Uterus (tissue), 2 donors: ENCODE data around the gene ZNF121.

ENCODE experiments used
- CTCF ChIP-seq, 4 experiments: fragments of 200-600 bp in 2 of 4; fragments of 450-650 bp in 2 of 4; sonication (generic) in 2 of 4; IDR thresholded peaks; one replicate each; pipeline ENCODE4 v1.5.1; 2016 to 2019; ENCODE audit warnings: antibody characterized with exemption in 4 of 4, mild to moderate bottlenecking in 2 of 4, moderate library complexity in 1 of 4
- POLR2A ChIP-seq, 2 donors: fragments of 450-650 bp; IDR thresholded peaks; one replicate each; pipeline ENCODE4 v1.6.1; 2016; ENCODE audit warnings: antibody characterized with exemption in 2 of 2, mild to moderate bottlenecking in 1 of 2, moderate library complexity in 1 of 2

GRCh38 chr19:9586764-9587163 lies 2.5 kb upstream of the ZNF121 start:
- TF ChIP-seq CTCF (IDR thresholded peaks at IDR 0.05) (peak; percentile 24 to 57 (median 46)), POLR2A (IDR thresholded peaks at IDR 0.05) (no peak)
